ENCODE results near the gene USP5.
"Not testable (repeated sequence)": the region's sequence is repeated elsewhere in the genome, so short reads cannot be mapped to it uniquely, and the experiment has no call there.

- not testable (repeated sequence) for TF ChIP-seq CTCF (IDR thresholded peaks at IDR 0.05; ENCODE audit: extremely low read depth in 1 of 2, insufficient read depth in 1 of 2, low read depth in 1 of 2, low read length in 2 of 2); MAX (IDR thresholded peaks at IDR 0.05; ENCODE audit: insufficient read depth, insufficient read length); POLR2AphosphoS5 (IDR thresholded peaks at IDR 0.05; ENCODE audit: insufficient read depth, low read depth, low read length)
These were observed 13.4 kb downstream of the USP5 start for GRCh38 chr12:6865307-6865706.
